Measurements from ENCODE around the gene DHRS3.

Gene DHRS3

DNA sequence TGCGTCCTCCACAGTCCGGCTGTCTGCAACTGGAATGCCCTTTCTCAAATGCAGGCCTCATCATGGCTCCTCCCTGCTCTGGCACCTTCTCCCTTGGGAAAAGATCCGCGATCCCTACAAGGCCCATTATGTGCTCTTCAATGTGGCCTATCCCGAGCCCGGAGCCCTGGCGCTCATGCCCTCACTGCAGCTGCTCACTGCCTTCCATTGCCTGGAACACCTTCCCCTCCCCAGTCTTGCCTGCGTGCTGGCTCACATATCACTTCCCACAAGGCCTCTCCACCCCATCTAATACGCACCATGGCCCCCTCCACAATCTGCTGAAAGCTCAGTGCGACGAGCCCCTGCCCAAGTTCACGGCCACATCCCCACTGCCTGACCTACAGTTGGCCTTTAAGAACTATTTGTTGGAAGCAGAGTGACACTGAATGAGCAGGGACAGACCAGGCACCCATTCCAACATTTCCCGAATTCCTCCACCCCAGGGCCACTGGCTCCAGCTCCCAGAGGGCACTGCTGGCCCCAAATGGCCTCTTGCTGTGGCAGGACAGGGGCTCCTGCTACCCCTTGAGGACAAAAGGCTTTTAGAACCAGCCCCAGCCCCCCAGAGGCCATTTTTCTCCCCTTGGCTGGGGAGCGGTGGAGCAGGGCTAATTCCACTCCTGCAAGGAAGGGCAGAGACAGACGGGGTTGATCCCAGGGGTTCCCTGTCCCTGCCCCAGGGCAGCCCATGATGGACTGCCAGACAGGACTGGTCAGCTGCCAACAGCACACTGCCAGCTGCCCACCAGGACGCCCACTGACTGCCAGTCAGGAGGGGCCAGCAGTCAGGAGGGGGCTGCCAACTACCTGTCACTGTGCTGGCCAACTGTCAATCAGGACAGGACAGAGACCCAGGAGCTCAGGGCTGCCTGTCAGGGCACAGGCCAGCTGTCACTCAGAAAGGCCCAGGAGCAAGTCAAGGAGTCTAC is 64.8 kb downstream of the DHRS3 start:
- no peak for DNase-seq (ENCODE audit: low spot score)

DNA sequence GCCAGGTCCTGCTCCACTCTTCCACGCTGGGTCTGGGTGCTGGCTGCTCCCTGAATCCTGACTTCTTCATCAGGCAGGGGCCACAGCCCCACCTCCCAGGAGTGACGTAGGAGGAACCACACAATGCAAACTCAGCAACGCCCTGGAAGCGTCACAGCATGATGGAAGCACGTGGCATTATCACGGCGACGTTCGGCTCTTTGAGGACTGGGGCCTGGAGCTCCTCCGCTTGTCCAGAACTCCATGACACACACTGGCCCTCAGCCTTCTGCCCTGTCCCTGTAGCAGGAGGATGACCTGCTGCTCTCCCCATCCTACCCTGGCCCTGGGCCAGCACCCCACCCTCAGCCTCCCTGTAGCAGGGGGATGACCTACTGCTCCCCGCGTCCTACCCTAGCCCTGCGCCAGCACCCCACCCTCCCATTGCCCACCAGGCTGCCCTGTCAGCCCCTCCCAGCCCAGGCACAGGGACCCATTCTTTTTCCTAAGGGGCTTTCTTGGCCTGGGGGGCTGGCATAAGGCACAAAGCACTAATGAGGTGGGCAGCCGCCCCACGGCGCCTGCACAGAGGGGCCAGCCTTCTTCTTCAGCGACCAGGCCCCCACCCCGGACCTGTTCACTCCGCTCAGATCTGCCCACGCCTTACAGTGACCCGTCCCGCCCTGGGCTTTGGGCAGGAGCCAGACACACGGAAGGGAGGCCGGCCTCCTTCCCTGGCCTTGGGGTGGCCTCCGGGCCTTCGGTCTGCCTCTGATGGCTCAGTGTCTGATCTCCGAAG is 65.7 kb downstream of the DHRS3 start:
- DNase-seq (ENCODE audit: low spot score): no peak

DNA sequence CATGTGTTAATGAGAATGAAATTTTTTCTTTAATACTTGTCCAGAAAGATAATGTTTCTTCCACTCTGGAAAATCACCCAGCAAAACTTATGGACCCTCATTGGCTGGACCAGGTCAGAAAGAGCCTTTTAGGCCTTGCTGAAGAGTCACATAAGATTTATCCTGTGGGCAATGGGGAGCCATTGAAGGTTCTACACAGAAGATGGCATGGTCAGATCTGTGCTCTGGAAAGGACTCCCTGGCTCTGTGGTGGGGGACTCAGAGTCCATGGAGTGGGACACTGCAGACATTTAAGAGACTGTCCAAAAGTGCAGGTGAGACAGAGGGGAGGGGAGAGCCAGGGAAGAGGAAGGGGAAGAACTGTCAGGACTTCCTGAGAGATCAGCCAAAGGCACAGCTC is 66.4 kb downstream of the DHRS3 start:
- no peak for DNase-seq (ENCODE audit: low spot score)

GRCh38 chr1:12549460-12550349 is 68.3 kb downstream of the DHRS3 start:
- DNase-seq (ENCODE audit: low spot score): peak; percentile 47

DNA sequence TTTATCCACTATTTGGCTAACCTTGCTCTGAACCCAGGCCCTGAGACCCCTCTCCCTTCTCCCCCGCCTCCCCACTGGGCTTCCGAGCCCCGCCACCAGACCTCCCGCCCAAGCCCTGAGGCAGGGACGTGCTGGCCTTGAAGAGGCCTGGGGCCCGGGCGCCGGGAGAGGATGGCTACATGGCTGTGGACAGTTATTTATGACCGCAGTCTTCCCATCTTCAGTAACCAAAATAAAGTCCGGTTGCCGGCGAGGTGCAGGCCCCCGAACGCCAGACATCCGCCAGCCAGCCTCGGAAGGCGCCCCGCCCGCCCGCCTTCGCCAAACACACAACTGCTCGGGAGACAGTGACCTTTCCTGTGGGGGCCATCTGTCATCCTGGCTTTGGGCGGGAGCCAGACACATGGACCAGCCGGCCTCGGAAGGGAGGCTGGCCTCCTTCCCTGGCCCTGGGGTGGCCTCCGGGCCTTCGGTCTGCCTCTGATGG is 69.0 kb downstream of the DHRS3 start:
- DNase-seq (ENCODE audit: low spot score): no peak

DNA sequence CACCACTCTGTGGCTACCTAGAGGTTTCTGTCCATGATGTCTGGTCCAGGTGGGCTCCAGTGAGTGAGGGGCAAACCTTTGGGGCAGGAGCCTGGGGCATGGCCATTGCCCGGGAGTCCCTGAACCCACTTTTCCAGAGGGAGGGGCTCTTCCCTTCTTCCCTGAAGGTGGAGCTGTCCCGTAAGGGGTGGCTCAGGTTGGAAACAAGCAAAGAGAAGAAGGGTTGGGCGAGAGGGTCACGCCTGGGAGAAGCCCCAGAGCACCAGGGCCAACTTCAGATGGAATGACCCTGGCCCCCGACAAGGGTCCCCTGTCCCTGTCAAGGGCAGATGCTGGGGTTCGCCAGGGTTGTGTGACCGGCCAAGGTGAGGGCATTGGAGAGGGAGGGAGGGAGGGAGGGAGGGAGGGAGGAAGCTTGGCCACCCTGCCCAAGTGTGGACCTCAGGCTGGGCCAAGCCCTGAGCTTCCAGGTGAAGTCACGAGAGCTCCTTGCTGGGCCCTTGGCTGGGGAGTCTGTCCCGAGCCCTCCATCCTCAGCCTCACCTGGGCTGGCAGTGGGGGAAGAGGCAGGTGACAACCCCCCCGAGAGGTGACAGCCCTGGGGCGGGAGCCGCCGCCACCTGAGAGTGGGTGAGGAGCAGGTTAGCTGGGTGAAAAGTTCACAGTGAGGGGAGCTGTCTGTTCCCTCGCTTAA is 69.6 kb downstream of the DHRS3 start:
- no peak for DNase-seq (ENCODE audit: low spot score)

GRCh38 chr1:12547586-12548225 is 70.3 kb downstream of the DHRS3 start:
- DNase-seq (ENCODE audit: low spot score): no peak

DNA sequence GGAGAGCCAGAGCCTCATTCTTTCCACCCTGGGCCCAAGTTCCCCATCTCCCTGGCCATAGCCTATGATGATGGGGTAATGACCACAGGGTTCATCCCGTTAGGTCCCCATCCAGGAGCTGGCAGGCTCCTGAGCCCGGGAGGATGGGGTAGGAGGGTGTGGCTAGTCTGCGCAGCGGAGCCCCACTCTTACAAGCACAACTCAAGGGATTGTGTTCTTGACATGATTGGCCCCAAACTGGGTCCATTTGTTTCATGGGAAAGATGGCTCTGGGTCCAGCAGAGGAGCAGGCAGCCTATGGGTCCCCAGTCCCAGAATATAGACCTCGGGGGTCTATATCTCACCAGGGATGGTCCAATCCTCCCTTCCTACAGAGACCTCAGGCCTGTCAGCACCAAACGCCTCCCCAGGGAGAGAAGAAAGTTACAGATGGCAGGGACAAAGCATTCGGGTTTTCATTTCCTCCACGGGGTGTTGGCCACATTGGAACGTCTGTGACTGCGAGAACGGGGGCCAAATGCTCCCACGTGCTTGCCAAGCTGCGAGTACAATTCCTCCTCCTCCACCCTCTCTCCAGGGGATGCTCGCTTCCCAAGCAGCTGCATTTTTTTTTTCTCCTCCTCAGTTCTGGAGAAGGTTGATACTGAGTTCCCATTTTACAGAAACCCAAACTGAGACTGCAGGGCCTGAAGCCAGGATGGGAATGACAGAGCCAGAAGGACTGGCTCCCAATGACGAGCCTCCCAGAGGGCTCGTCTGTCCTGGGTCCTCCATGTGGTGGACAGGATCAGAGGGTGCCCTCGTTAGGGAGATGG is 71.0 kb downstream of the DHRS3 start:
- DNase-seq (ENCODE audit: low spot score): no peak

GRCh38 chr1:12544992-12545391 is 73.0 kb downstream of the DHRS3 start:
- peak; percentile 26 for DNase-seq (ENCODE audit: low spot score)

GRCh38 chr1:12544357-12544756 is 73.7 kb downstream of the DHRS3 start:
- DNase-seq (ENCODE audit: low spot score): no peak

DNA sequence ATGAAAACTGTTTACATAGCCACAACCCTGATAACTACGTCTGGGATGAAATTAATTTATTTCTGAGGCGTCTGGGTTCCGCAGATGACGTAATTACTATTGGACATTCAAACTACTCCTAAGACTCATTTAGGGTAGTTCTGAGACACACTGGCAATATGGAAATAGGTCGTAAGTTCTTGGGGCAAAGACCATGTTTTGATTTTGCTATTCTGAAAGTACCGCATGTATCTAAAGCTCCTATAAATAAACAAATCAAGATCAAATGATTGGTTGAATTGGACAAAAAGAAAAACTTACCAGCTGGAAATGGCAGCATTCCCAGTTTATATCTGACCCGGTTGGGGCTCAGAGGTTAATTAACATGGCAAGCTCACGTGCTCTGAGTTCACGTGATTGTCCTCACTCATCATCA is 74.3 kb downstream of the DHRS3 start:
- no peak for DNase-seq (ENCODE audit: low spot score)

DNA sequence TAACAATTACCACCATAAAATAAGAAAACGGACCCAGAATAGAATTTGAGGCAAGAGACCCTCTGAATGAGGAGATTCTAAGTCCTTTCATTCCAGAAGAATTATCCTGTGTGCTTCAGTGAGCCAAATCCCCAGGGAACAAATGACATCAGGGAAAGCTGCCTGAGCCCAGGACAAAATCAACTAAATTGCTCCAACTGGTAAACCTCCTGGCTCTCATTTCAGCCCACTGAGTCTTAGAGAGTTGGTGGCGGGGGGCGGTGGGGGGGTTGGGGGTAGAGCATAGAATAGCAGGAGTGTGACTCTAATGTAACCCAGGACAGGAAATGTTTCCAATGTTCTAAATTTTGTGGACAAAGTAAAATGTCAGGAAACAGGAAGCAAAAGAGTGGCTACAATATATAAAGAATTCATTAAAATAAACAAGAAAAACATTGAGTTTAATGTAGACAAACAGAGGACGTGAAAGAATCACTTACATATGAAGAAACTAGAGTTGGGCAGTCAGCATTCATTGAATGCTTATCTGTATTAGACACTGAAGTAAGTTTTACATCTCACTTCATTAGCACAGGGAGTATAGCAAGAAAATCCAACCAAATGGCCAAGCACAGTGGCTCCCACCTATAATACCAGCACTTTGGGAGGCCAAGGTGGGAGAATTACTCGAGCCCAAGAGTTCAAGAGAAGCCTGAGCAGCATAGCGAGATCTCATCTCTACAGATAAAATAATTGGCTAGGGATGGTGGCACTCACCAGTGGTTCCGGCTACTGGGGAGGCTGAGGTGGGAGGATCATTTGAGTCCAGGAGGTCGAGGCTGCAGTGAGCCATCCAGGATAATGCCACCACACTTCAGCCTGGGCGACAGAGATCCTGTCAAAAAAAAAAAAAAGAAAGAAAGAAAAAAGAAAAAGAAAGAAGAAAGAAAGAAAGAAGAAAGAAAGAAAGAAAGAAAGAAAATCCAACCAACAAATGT is 75.1 kb downstream of the DHRS3 start:
- no peak for DNase-seq (ENCODE audit: low spot score)

DNA sequence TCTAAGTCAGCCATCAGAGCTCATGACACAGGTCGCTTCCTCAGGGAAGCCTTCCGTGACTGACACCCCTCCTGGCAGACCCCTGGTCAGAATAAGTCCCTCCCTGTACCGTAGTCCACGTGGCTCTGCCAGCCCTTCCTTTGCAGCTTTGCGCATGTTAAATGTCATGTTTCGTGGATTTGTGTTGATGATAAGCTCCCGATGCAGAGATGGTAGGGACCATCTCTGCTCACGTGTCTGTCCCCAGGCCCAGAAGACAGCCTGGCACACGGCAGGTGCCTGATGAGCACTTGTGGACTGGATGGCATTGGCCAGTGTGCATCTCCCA is 75.9 kb downstream of the DHRS3 start:
- DNase-seq (ENCODE audit: low spot score): no peak

DNA sequence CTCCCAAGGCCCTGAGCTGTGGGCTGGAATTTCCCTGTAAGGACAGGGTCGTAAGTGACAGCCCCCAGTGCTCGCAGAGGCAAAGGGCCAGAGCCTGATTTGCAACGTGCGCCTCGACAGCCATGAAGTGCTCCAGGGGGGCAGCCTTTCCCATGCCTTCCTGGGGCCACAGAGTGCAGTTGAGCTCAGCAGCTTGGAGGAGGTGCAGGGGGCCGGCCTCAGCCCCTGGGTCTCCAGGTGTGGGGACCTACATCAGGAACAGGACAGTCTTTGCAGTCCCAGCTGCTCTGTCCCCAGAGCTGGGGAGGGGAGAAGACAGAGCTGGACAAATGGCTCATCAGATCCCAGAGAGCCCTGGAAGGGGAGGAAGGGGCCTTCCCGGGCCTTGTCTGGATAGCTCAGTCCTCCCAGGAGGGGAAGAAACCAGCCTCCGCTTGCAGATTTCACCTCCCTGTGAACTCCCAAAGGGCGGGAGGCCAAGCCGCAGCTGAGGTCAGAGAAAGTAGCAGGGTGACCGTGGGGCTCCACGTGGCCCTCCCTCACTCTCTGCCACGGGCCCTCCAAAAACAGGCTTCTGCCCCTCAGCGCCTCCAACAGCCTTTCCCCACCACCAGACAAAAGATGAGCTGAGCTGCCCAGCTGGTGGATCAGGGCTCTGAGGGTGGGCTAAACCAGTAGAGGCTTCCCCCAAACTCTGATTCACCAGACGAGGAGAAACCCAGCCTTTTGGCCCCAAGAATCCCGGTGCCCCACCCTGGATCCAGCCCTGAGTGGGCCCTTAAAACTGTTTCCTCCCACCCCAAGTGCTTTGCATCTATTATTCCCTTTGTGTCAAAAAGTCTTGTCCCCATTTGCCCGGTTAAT is 76.5 kb downstream of the DHRS3 start:
- peak; percentile 39 for DNase-seq (ENCODE audit: low spot score)

DNA sequence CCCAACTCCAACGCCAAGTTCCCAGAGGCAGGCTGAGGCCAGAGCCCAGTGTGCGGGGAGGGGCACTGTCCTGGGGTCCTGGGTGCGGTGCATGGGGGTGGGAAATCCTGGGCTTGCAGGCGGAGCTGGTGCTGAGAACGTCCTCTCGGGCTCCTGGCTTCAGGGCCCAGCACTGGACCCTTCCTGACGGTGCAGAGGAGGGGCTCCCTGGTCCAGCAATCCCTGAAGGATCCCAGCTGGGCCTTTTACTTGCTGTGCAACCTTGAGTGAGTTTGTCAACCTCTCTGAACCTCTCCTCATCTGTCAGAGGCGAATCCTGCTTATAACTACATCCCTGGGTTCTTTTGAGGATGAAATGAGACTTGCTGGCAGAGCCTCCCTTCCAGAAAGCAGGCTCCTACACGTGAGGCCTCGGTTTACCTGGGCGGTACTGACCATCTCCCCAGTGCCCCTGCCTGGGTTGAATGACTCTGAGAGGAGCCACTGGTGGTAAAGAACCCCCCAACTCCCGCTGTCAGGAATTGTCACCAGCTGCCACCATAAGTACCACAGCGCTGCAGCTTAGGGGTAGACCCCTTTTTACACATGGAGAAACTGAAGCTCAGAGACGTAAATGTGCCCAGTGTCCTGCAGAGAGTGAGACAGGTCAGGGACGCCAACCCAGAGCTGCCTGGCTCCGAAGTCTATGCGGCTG is 77.3 kb downstream of the DHRS3 start:
- DNase-seq (ENCODE audit: low spot score): no peak

DNA sequence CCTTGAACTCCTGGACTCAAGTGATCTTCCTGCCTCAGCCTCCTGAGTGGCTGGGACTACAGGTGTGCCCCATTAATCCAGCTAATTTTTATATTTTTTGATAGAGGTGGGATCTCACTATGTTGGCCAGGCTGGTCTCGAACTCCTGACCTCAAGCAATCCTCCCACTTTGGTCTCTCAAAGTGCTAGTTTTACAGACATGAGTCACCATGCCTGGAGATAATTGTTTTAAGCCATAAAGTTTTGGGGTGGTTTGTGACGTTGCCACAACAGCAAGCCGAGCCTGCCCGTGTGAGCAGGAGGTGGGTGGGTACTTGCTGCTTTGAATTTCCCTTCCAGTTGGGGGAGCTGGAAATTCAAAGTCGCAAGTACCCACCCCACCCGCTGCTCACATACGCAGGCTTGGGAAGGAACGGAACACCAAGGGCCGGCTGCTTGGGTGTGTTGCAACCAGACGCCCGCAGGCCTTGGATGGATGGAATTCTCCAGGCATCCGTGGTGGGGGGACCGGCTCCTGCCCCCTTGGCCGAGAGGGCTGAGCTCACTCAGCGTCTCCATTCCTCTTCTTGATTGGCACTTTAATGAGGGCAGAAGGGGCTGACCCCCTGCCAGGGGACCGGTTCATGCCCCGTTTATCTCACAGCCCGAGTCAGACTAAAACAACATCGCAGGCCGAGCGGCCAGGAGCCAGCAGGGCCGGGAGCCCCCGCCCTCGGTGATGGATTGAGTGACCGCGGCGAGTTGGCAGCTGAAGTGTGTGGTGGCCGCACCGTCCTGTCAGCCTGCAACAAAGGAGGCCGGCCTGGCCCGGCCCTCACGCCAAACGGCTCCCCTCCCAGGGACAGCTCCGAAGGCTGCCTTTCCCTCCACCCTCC is 78.1 kb downstream of the DHRS3 start:
- DNase-seq (ENCODE audit: low spot score): peak; percentile 80

Measured in iPS-NIHi11 (cell line).